CD4-positive, alpha-beta T cell treated with Interferon gamma for 1 hour (primary cell): ENCODE data around the gene SLC44A3.

Source experiments
- DNase-seq: peaks from one replicate; pipeline ENCODE4 v3.0.0-alpha.2; 2020

The SLC44A3 gene

GRCh38 chr1:94942171-94943128 lies 122.3 kb downstream of the SLC44A3 start:
- no peak for DNase-seq
